Stomach (tissue), 9 donors: ENCODE measurements around the gene NR1H4. TPM values are rescaled to one million over a fixed set of nuclear protein-coding genes. Genes with fewer than 3 reads are reported as not detected.
"Not testable (repeated sequence)": the region's sequence is repeated elsewhere in the genome, so short reads cannot be mapped to it uniquely, and the experiment has no call there.

Experiments
- DNase-seq, 2 donors: peaks; one replicate each; pipeline versions ENCODE4 v3.0.0 to v3.0.0-alpha.2; 2013 to 2019
- H3K27ac ChIP-seq, 5 donors: fragments of 200-600 bp in 4 of 5; sonication (generic) in 4 of 5; one replicate each; pipeline ENCODE4 v1.5.1; 2013 to 2019; ENCODE audit warnings: mild to moderate bottlenecking in 1 of 5, moderate library complexity in 1 of 5
- H3K27me3 ChIP-seq, 3 donors: fragments of 200-600 bp; sonication (generic); one replicate each; pipeline ENCODE4 v1.5.1; 2017 to 2019; ENCODE audit warnings: mixed run types in 1 of 3
- H3K36me3 ChIP-seq, 4 donors: fragments of 200-600 bp; sonication (generic); 1 replicate in 3 of 4; 2 replicates in 1 of 4; pipeline ENCODE4 v1.5.1; 2016 to 2019
- H3K4me1 ChIP-seq, 4 donors: fragments of 200-600 bp; sonication (generic); one replicate each; pipeline ENCODE4 v1.5.1; 2016 to 2019
- H3K4me3 ChIP-seq, 4 donors: fragments of 200-600 bp; sonication (generic) in 3 of 4; one replicate each; pipeline ENCODE4 v1.5.1; 2016 to 2019; ENCODE audit warnings: mild to moderate bottlenecking in 1 of 4
- H3K9me3 ChIP-seq, 4 donors: fragments of 200-600 bp; sonication (generic); one replicate each; pipeline ENCODE4 v1.5.1; 2016 to 2019
- CTCF ChIP-seq, 7 experiments: fragments of 450-650 bp in 4 of 7; fragments of 200-600 bp in 3 of 7; sonication (generic) in 3 of 7; IDR thresholded peaks; one replicate each; pipeline ENCODE4 v1.5.1; 2016 to 2019; ENCODE audit warnings: antibody characterized with exemption in 7 of 7, control low read depth in 2 of 7, mild to moderate bottlenecking in 1 of 7
- EP300 ChIP-seq: sonication (generic); formaldehyde crosslinking; IDR thresholded peaks from one replicate; pipeline ENCODE4 v1.6.1; 2017; ENCODE audit warnings: antibody characterized with exemption
- POLR2A ChIP-seq, 4 donors: fragments of 450-650 bp; IDR thresholded peaks; one replicate each; pipeline ENCODE4 v1.6.1; 2016; ENCODE audit warnings: antibody characterized with exemption in 4 of 4, control low read depth in 2 of 4, mild to moderate bottlenecking in 1 of 4, moderate library complexity in 1 of 4
- POLR2AphosphoS5 ChIP-seq, 3 donors: sonication (generic); formaldehyde crosslinking; IDR thresholded peaks; one replicate each; pipeline ENCODE4 v1.6.1; 2016; ENCODE audit warnings: antibody characterized with exemption in 3 of 3
- WGBS, 5 donors: extraction: QIAGEN DNeasy Blood & Tissue Kit in 3 of 5; methylation state at CpG; one replicate each; pipeline versions ENCODE4 v1.1.5 to v1.1.7; 2013 to 2018; 5-methylcytosine and 5-hydroxymethylcytosine counted together
- intact Hi-C: fragments of 100-400 bp; cut with DNase I; formaldehyde crosslinking; loops from one replicate; pipeline ENCODE4 v1.15.1; 2023; ENCODE audit warnings: low total_unique reads
- polyA plus RNA-seq, 3 donors: library from polyadenylated mRNA; stranded (reverse); fragments of 200-250 nt; gene quantifications; one replicate each; pipeline ENCODE4 v1.2.3, GENCODE V29; 2013
- total RNA-seq, 5 donors: library from RNA; depleted of rRNA; stranded (reverse); fragments of >200 nt; gene quantifications; one replicate each; pipeline versions ENCODE4 v1.1.0 to v1.2.3, GENCODE V29; 2014 to 2016
- donor health status: healthy with polysubstance abuse.
- donor health status: Bipolar disorder and iron deficiency.
- donor health status: healthy.

NR1H4 gene
- total and polyA plus RNA-seq, 8 donors, result 0.46 to 6.7 (median 2.9) TPM; not detected in 3

- H3K9me3 ChIP-seq, result peaks cover 10 to 42% (median 28%) of the 10 kb centered on the region in 4 donors
- H3K27me3 ChIP-seq, result no peaks in the 10 kb centered on the region
- no peak overlapping the region for H3K4me3 ChIP-seq
- WGBS, 5 donors, result 74 to 83% (median 79%) methylated on average over 3 of the region's 3 CpGs
- no peak for TF ChIP-seq POLR2AphosphoS5 (IDR thresholded peaks at IDR 0.05)
- no peak for TF ChIP-seq POLR2A (IDR thresholded peaks at IDR 0.05)
- TF ChIP-seq EP300, result no peak
- TF ChIP-seq CTCF (IDR thresholded peaks at IDR 0.05), result no peak
- H3K4me1 ChIP-seq, result no peaks in the 10 kb centered on the region
- intact Hi-C loops, result no loop called here
- H3K36me3 ChIP-seq, result no peaks in the 10 kb centered on the region
- H3K27ac ChIP-seq, result no peak overlapping the region
- DNase-seq, result no peak
These were observed 110.6 kb downstream of the NR1H4 start for GRCh38 chr12:100584256-100584655.

- intact Hi-C loops, result no loop called here
- no peak overlapping the region for H3K4me3 ChIP-seq
- 91 to 96% (median 95%) methylated on average over 4 of the region's 4 CpGs for WGBS, 5 donors
- no peak for TF ChIP-seq CTCF (IDR thresholded peaks at IDR 0.05)
- TF ChIP-seq POLR2A (IDR thresholded peaks at IDR 0.05), result no peak
- no peak for TF ChIP-seq POLR2AphosphoS5 (IDR thresholded peaks at IDR 0.05)
- TF ChIP-seq EP300, result no peak
- H3K4me1 ChIP-seq, result peaks cover 0 to 4% (median 0%) of the 10 kb centered on the region in 4 donors
- H3K9me3 ChIP-seq, result peaks cover 6 to 23% (median 19%) of the 10 kb centered on the region in 4 donors
- no peak for DNase-seq
- no peaks in the 10 kb centered on the region for H3K36me3 ChIP-seq
- H3K27ac ChIP-seq, result no peak overlapping the region
- no peaks in the 10 kb centered on the region for H3K27me3 ChIP-seq
These were observed 118.3 kb downstream of the NR1H4 start for GRCh38 chr12:100591979-100592378.

- intact Hi-C loops, result no loop called here
- TF ChIP-seq EP300 (no peak), POLR2AphosphoS5 (IDR thresholded peaks at IDR 0.05) (no peak), POLR2A (IDR thresholded peaks at IDR 0.05) (no peak), CTCF (IDR thresholded peaks at IDR 0.05) (no peak)
- no peaks in the 10 kb centered on the region for H3K36me3 ChIP-seq
- no peak overlapping the region for H3K4me3 ChIP-seq
- no peaks in the 10 kb centered on the region for H3K27me3 ChIP-seq
- H3K27ac ChIP-seq, result no peak overlapping the region
- peaks cover 0 to 4% (median 0%) of the 10 kb centered on the region in 4 donors for H3K4me1 ChIP-seq
- DNase-seq, result peak in 1 of 2 donors; percentile 24
- 43 to 61% (median 53%) methylated on average over 5 of the region's 5 CpGs for WGBS, 5 donors
- H3K9me3 ChIP-seq, result peaks cover 3 to 8% (median 6%) of the 10 kb centered on the region in 4 donors
These were observed 119.8 kb downstream of the NR1H4 start for GRCh38 chr12:100593490-100593889.

GRCh38 chr12:100601626-100602025 lies 128.0 kb downstream of the NR1H4 start:
- intact Hi-C loops, result no loop called here
- Histone ChIP-seq H3K27me3 (no peaks in the 10 kb centered on the region), H3K36me3 (no peaks in the 10 kb centered on the region), H3K4me3 (no peak overlapping the region), H3K4me1 (no peaks in the 10 kb centered on the region), H3K9me3 (peaks cover 0 to 8% (median 0%) of the 10 kb centered on the region in 4 donors), H3K27ac (no peak overlapping the region)
- TF ChIP-seq CTCF (IDR thresholded peaks at IDR 0.05) (no peak), EP300 (no peak), POLR2A (IDR thresholded peaks at IDR 0.05) (no peak), POLR2AphosphoS5 (IDR thresholded peaks at IDR 0.05) (no peak)
- no peak for DNase-seq
- 33 to 56% (median 45%) methylated on average over 1 of the region's 1 CpG for WGBS, 5 donors

- H3K36me3 ChIP-seq, H3K9me3 ChIP-seq, DNase-seq, H3K27ac ChIP-seq, H3K27me3 ChIP-seq, H3K4me3 ChIP-seq, H3K4me1 ChIP-seq, intact Hi-C loops: not testable (repeated sequence)
- WGBS, 5 donors, result 81 to 94% (median 88%) methylated on average over 1 of the region's 1 CpG
These were observed 129.3 kb downstream of the NR1H4 start for GRCh38 chr12:100602997-100603396.
